Kidney (tissue), 14 donors: Measurements from ENCODE around the gene OSM. TPM values are rescaled to one million over a fixed set of nuclear protein-coding genes. Genes with fewer than 3 reads are reported as not detected.

Source experiments
- DNase-seq, 5 donors: peaks; one replicate each; pipeline ENCODE4 v3.0.0-alpha.2; 2013 to 2020
- FAIRE-seq: peaks from 2 replicates; lab custom pipeline; 2012; peaks lifted over from hg19 to GRCh38; lab: Jason Lieb, UNC
- H3K27ac ChIP-seq, 2 donors: one replicate each; pipeline ENCODE4 v1.7.0; 2013; ENCODE audit warnings: low read depth in 2 of 2, low read length in 2 of 2, inconsistent platforms in 1 of 2
- H3K27me3 ChIP-seq: one replicate; pipeline ENCODE4 v1.7.1; 2013; ENCODE audit warnings: low read length, inconsistent platforms; ENCODE audit not compliant: control insufficient read depth, insufficient read depth
- H3K36me3 ChIP-seq, 3 donors: one replicate each; pipeline versions ENCODE4 v1.7.0 to v1.7.1; 2013; ENCODE audit warnings: low read length in 3 of 3, control low read depth in 1 of 3, inconsistent platforms in 1 of 3; ENCODE audit not compliant: insufficient read depth in 3 of 3, control insufficient read depth in 2 of 3
- H3K4me1 ChIP-seq, 3 donors: one replicate each; pipeline versions ENCODE4 v1.7.0 to v1.7.1; 2013; ENCODE audit warnings: low read length in 3 of 3, inconsistent platforms in 1 of 3, low read depth in 1 of 3; ENCODE audit not compliant: control insufficient read depth in 2 of 3, insufficient read depth in 2 of 3
- H3K4me3 ChIP-seq, 3 donors: one replicate each; pipeline versions ENCODE4 v1.7.0 to v1.8.1; 2013; ENCODE audit warnings: low read length in 3 of 3, control low read depth in 1 of 3, inconsistent platforms in 1 of 3
- H3K9ac ChIP-seq, 3 donors: one replicate each; pipeline versions ENCODE4 v1.7.0 to v1.7.1; 2013; ENCODE audit warnings: low read length in 3 of 3, control low read depth in 1 of 3, inconsistent platforms in 1 of 3
- H3K9me3 ChIP-seq, 3 donors: one replicate each; pipeline versions ENCODE4 v1.7.0 to v1.7.1; 2013; ENCODE audit warnings: low read length in 3 of 3, control low read depth in 1 of 3, inconsistent platforms in 1 of 3; ENCODE audit not compliant: control insufficient read depth in 2 of 3, insufficient read depth in 1 of 3
- intact Hi-C: fragments of 100-400 bp; cut with DNase I; formaldehyde crosslinking; loops from one replicate; pipeline ENCODE4 v1.11.1; 2022
- polyA plus RNA-seq: library from polyadenylated mRNA; stranded (reverse); fragments of 350-450 nt; fragmentation: Illumina TruSeq; extraction: RNeasy Lipid Tissue Mini Kit (QIAGEN cat#74804); gene quantifications from one replicate; pipeline ENCODE4 v1.2.3, GENCODE V29; 2014; ENCODE audit warnings: low read depth, low replicate concordance; ENCODE audit not compliant: insufficient read depth
- total RNA-seq: library from RNA; stranded (reverse); fragmentation: NEBNext Ultra II Directional; extraction: Animal tissue kit (Norgen Biotek cat#: 25700); gene quantifications from one replicate; pipeline ENCODE4 v1.2.1, GENCODE V29; 2021
- TF ChIP-seq, protein P1 (sequence below): IDR thresholded peaks from 3 replicates; pipeline ENCODE4 v1.5.1; 2012; ENCODE audit warnings: mild to moderate bottlenecking, moderate library complexity, borderline replicate concordance; ENCODE audit not compliant: insufficient read depth; ENCODE audit errors: extremely low read depth
- donor health status: control.
- donor health status: control.
- donor health status: control.
- donor health status: control.
- donor health status: control.
- donor health status: DM: yes; HTN: yes; CAD: no.
- donor health status: Normal renal cell carcinoma (clear cell type).

OSM gene
- total and polyA plus RNA-seq, 2 donors from 2014 or later, result 0.56 to 1.2 TPM

DNA sequence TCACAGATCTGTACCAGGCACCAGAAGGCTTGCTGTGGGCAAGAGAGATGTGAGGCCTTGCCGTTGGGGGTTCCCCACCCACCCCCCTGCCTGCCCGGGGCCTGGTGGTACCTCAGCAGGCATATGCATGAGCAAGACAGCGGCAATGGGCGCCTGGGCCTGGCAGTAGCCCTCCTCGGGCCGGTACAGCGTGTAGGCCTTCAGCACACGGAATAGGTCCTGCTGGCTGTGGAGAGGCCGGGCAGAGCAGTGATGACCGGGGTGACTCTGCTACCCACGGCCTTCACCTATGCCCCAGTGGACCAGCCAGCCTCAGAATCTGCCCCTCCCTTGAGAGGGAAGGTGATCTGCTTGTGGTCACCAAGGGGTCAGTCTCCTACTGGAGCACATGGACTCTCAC, 28.2 kb upstream of the OSM start:
- H3K9me3 ChIP-seq, result no peaks in the 10 kb centered on the region
- TF ChIP-seq, protein P1, sequence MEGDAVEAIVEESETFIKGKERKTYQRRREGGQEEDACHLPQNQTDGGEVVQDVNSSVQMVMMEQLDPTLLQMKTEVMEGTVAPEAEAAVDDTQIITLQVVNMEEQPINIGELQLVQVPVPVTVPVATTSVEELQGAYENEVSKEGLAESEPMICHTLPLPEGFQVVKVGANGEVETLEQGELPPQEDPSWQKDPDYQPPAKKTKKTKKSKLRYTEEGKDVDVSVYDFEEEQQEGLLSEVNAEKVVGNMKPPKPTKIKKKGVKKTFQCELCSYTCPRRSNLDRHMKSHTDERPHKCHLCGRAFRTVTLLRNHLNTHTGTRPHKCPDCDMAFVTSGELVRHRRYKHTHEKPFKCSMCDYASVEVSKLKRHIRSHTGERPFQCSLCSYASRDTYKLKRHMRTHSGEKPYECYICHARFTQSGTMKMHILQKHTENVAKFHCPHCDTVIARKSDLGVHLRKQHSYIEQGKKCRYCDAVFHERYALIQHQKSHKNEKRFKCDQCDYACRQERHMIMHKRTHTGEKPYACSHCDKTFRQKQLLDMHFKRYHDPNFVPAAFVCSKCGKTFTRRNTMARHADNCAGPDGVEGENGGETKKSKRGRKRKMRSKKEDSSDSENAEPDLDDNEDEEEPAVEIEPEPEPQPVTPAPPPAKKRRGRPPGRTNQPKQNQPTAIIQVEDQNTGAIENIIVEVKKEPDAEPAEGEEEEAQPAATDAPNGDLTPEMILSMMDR, result no peak
- H3K27ac ChIP-seq, result peak overlapping the region in 1 of 2 donors; percentile 15
- peaks cover 0 to 21% (median 20%) of the 10 kb centered on the region in 3 donors for H3K4me1 ChIP-seq
- intact Hi-C loops, result no loop called here
- DNase-seq, result no peak
- H3K9ac ChIP-seq, result no peak overlapping the region
- no peak overlapping the region for H3K4me3 ChIP-seq
- peaks cover 0 to 67% (median 31%) of the 10 kb centered on the region in 3 donors for H3K36me3 ChIP-seq
- H3K27me3 ChIP-seq, result no peaks in the 10 kb centered on the region
- FAIRE-seq, result no peak

- no peaks in the 10 kb centered on the region for H3K27me3 ChIP-seq
- TF ChIP-seq, protein P1, result no peak
- peaks cover 0 to 61% (median 30%) of the 10 kb centered on the region in 3 donors for H3K36me3 ChIP-seq
- no peak overlapping the region for H3K9ac ChIP-seq
- no peaks in the 10 kb centered on the region for H3K9me3 ChIP-seq
- no peak overlapping the region for H3K27ac ChIP-seq
- no peak overlapping the region for H3K4me3 ChIP-seq
- intact Hi-C loops, result no loop called here
- FAIRE-seq, result no peak
- no peak for DNase-seq
- H3K4me1 ChIP-seq, result peaks cover 0 to 22% (median 20%) of the 10 kb centered on the region in 3 donors
These were observed 27.4 kb upstream of the OSM start for GRCh38 chr22:30294066-30294465.

DNA sequence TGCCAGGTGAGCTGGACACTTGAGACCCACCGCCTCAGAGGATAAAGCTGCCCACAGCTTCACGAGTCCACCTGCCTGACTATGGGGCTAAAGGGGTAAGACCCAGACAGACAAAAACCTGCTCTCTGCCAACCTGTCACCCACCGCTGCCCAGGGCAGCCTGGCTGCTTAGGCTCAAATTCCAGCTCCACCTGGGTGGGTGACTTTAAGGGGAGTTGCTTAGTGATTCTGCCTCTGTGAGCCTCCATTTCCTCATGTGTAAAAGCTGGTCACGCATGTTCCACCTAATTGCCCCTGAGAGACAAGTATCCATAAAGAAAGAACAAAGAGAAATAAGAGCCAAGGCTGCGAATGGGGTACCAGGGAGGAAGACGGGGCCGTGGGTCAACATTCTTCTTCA, 26.4 kb upstream of the OSM start:
- H3K9me3 ChIP-seq, result no peaks in the 10 kb centered on the region
- H3K36me3 ChIP-seq, result peaks cover 0 to 50% (median 24%) of the 10 kb centered on the region in 3 donors
- H3K27ac ChIP-seq, result no peak overlapping the region
- no peak overlapping the region for H3K4me3 ChIP-seq
- no peak overlapping the region for H3K9ac ChIP-seq
- DNase-seq (peak in 2 of 5 donors; percentile 47 to 59), FAIRE-seq (no peak)
- TF ChIP-seq, protein P1, result no peak
- H3K4me1 ChIP-seq, result peaks cover 0 to 24% (median 22%) of the 10 kb centered on the region in 3 donors
- intact Hi-C loops, result no loop called here
- H3K27me3 ChIP-seq, result no peaks in the 10 kb centered on the region
